GM23338 (cell line): Measurements from ENCODE around the gene SMIM28. TPM values are rescaled to one million over a fixed set of nuclear protein-coding genes. Genes with fewer than 3 reads are reported as not detected.
"Not testable (repeated sequence)": the region's sequence is repeated elsewhere in the genome, so short reads cannot be mapped to it uniquely, and the experiment has no call there.

Source experiments
- ATAC-seq: fragments of 200-7000 bp; cut with Tn5 transposase; 3 replicates; pipeline ENCODE4 v1.9.1; 2020
- DNase-seq: peaks from one replicate; pipeline ENCODE4 v3.0.0-alpha.2; 2015; ENCODE audit warnings: low spot score
- H2AFZ ChIP-seq: fragments of 200-600 bp; sonication (generic); 2 replicates; pipeline ENCODE4 v1.8.0; 2016; ENCODE audit warnings: antibody characterized with exemption, mild to moderate bottlenecking, moderate library complexity
- H3F3A ChIP-seq: fragments of 200-600 bp; sonication (generic); replicated peaks from 2 replicates; pipeline ENCODE4 v1.8.0; 2017; ENCODE audit warnings: antibody characterized with exemption, mixed run types, low read depth
- H3K27ac ChIP-seq: fragments of 200-600 bp; sonication (generic); 2 replicates; pipeline ENCODE4 v1.6.1; 2016; ENCODE audit warnings: low read depth
- H3K27me3 ChIP-seq: fragments of 200-600 bp; sonication (generic); 2 replicates; pipeline ENCODE4 v1.8.0; 2016; ENCODE audit warnings: mild to moderate bottlenecking, mixed run types, moderate library complexity; ENCODE audit not compliant: insufficient read depth
- H3K36me3 ChIP-seq: fragments of 200-600 bp; sonication (generic); 2 replicates; pipeline ENCODE4 v1.8.0; 2016; ENCODE audit warnings: mild to moderate bottlenecking; ENCODE audit not compliant: insufficient read depth
- H3K4me1 ChIP-seq: fragments of 200-600 bp; sonication (generic); 2 replicates; pipeline ENCODE4 v1.8.0; 2016; ENCODE audit warnings: mild to moderate bottlenecking, moderate library complexity; ENCODE audit not compliant: insufficient read depth
- H3K4me2 ChIP-seq: fragments of 200-600 bp; sonication (generic); 2 replicates; pipeline ENCODE4 v1.7.1; 2017; ENCODE audit warnings: mixed run types
- H3K4me3 ChIP-seq: fragments of 200-600 bp; sonication (generic); 2 replicates; pipeline ENCODE4 v1.6.1; 2016; ENCODE audit warnings: mixed run types
- H3K79me2 ChIP-seq: fragments of 200-600 bp; sonication (generic); replicated peaks from 2 replicates; pipeline ENCODE4 v1.8.0; 2017; ENCODE audit warnings: mild to moderate bottlenecking; ENCODE audit not compliant: insufficient read depth
- H3K9me2 ChIP-seq: fragments of 200-600 bp; sonication (generic); 2 replicates; pipeline ENCODE4 v1.8.0; 2017; ENCODE audit not compliant: insufficient read depth
- H4K20me1 ChIP-seq: fragments of 200-600 bp; sonication (generic); replicated peaks from 2 replicates; pipeline ENCODE4 v1.8.0; 2017; ENCODE audit warnings: mild to moderate bottlenecking; ENCODE audit not compliant: insufficient read depth
- H3K27ac Mint-ChIP-seq: 2 replicates; pipeline ENCODE4 v1.8.0; 2020; ENCODE audit warnings: inconsistent platforms, mild to moderate bottlenecking, moderate library complexity, mixed read lengths
- H3K27me3 Mint-ChIP-seq: 3 replicates; pipeline ENCODE4 v1.8.0; 2022; ENCODE audit warnings: low read depth, mild to moderate bottlenecking, moderate library complexity, mixed read lengths, inconsistent platforms; ENCODE audit not compliant: insufficient read depth, poor library complexity
- H3K36me3 Mint-ChIP-seq: 3 replicates; pipeline ENCODE4 v1.8.0; 2021; ENCODE audit warnings: low read depth, mild to moderate bottlenecking, inconsistent platforms, moderate library complexity, mixed read lengths
- H3K4me1 Mint-ChIP-seq: 3 replicates; pipeline ENCODE4 v1.8.0; 2020; ENCODE audit warnings: mild to moderate bottlenecking, inconsistent platforms, mixed read lengths
- H3K4me3 Mint-ChIP-seq: 3 replicates; pipeline ENCODE4 v1.8.0; 2021; ENCODE audit warnings: moderate library complexity, mild to moderate bottlenecking, inconsistent platforms, mixed read lengths
- H3K9me3 Mint-ChIP-seq: 3 replicates; pipeline ENCODE4 v1.8.0; 2020; ENCODE audit warnings: moderate library complexity, mild to moderate bottlenecking, inconsistent platforms, mixed read lengths
- CREB1 ChIP-seq: fragments of 250-450 bp; sonication (Bioruptor Pico); IDR thresholded peaks from 2 replicates; pipeline ENCODE4 v1.5.0; 2020; ENCODE audit warnings: low read depth, mild to moderate bottlenecking, moderate library complexity
- CTCF ChIP-seq, 2 experiments: fragments of 200-600 bp in 1 of 2; sonication (generic) in 1 of 2; conservative IDR thresholded peaks; 2 replicates each; pipeline versions ENCODE4 v1.5.1 to v1.6.1; 2016 to 2017; ENCODE audit warnings: antibody characterized with exemption in 2 of 2, low read depth in 2 of 2, mild to moderate bottlenecking in 2 of 2, moderate library complexity in 1 of 2
- EZH2 ChIP-seq: fragments of 200-600 bp; sonication (generic); IDR thresholded peaks from one replicate; pipeline ENCODE4 v1.8.0; 2017; ENCODE audit warnings: antibody characterized with exemption, mild to moderate bottlenecking, low read depth; ENCODE audit not compliant: unreplicated experiment
- EZH2phosphoT487 ChIP-seq: fragments of 200-600 bp; sonication (generic); IDR thresholded peaks from one replicate; pipeline ENCODE4 v1.8.1; 2018; ENCODE audit warnings: antibody characterized with exemption; ENCODE audit not compliant: unreplicated experiment
- POLR2AphosphoS5 ChIP-seq: IDR thresholded peaks from 2 replicates; pipeline ENCODE4 v1.6.1; 2016; ENCODE audit warnings: antibody characterized with exemption, low read depth
- ZNF114 ChIP-seq: fragments of 250-450 bp; sonication (Bioruptor Pico); IDR thresholded peaks from 2 replicates; pipeline ENCODE4 v1.5.0; 2020; ENCODE audit warnings: mild to moderate bottlenecking, moderate library complexity
- ZNF331 ChIP-seq: fragments of 250-450 bp; sonication (Bioruptor Pico); IDR thresholded peaks from 2 replicates; pipeline ENCODE4 v1.5.0; 2020; ENCODE audit warnings: low read depth, mild to moderate bottlenecking, moderate library complexity
- polyA plus RNA-seq: library from polyadenylated mRNA; unstranded; fragments of >200 nt; fragmentation: Nextera tagmentation; extraction: Ambion mirVana; gene quantifications from 2 replicates; pipeline ENCODE4 v1.2.1, GENCODE V29; 2016
- total RNA-seq: library from RNA; depleted of rRNA; stranded (reverse); fragments of >200 nt; shearing (Covaris generic); gene quantifications from 2 replicates; pipeline ENCODE4 v1.2.3, GENCODE V29; 2014
- TF ChIP-seq, protein P1 (sequence below): IDR thresholded peaks from 2 replicates; pipeline ENCODE4 v1.6.1; 2016; ENCODE audit warnings: antibody characterized with exemption
- TF ChIP-seq, protein P2 (sequence below): IDR thresholded peaks from one replicate; pipeline ENCODE4 v1.6.1; 2018; ENCODE audit warnings: antibody characterized with exemption; ENCODE audit not compliant: unreplicated experiment

Gene SMIM28
- total and polyA plus RNA-seq, 2 experiments from 2014 or later: not detected

DNA sequence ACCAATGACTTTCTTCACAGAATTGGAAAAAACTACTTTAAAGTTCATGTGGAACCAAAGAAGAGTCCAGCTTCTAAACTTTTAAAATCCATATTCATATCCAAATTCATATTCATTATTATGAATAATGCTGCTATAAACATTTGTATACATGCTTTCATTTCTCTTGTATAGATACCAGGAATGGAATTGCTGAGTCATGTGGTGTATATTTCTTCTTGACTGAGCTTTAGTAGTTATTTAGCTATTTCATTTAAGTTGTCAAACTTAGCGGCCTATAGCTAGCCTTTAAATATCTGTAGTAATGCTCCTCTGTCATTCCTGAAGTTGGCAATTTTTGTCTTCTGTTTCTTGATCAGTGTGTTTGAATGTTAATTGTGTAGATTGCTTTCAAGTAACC is 19.8 kb upstream of the SMIM28 start (continued):
- TF ChIP-seq CTCF (conservative IDR thresholded peaks at IDR 0.05; ENCODE audit: low read depth in 2 of 2) (no peak), POLR2AphosphoS5 (no peak), ZNF114 (CRISPR knock-in tag) (no peak), EZH2 (no peak), CREB1 (CRISPR knock-in tag) (no peak), EZH2phosphoT487 (no peak), ZNF331 (CRISPR knock-in tag) (no peak)
- TF ChIP-seq, protein P1, sequence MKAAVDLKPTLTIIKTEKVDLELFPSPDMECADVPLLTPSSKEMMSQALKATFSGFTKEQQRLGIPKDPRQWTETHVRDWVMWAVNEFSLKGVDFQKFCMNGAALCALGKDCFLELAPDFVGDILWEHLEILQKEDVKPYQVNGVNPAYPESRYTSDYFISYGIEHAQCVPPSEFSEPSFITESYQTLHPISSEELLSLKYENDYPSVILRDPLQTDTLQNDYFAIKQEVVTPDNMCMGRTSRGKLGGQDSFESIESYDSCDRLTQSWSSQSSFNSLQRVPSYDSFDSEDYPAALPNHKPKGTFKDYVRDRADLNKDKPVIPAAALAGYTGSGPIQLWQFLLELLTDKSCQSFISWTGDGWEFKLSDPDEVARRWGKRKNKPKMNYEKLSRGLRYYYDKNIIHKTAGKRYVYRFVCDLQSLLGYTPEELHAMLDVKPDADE: no peak
- TF ChIP-seq, protein P2, sequence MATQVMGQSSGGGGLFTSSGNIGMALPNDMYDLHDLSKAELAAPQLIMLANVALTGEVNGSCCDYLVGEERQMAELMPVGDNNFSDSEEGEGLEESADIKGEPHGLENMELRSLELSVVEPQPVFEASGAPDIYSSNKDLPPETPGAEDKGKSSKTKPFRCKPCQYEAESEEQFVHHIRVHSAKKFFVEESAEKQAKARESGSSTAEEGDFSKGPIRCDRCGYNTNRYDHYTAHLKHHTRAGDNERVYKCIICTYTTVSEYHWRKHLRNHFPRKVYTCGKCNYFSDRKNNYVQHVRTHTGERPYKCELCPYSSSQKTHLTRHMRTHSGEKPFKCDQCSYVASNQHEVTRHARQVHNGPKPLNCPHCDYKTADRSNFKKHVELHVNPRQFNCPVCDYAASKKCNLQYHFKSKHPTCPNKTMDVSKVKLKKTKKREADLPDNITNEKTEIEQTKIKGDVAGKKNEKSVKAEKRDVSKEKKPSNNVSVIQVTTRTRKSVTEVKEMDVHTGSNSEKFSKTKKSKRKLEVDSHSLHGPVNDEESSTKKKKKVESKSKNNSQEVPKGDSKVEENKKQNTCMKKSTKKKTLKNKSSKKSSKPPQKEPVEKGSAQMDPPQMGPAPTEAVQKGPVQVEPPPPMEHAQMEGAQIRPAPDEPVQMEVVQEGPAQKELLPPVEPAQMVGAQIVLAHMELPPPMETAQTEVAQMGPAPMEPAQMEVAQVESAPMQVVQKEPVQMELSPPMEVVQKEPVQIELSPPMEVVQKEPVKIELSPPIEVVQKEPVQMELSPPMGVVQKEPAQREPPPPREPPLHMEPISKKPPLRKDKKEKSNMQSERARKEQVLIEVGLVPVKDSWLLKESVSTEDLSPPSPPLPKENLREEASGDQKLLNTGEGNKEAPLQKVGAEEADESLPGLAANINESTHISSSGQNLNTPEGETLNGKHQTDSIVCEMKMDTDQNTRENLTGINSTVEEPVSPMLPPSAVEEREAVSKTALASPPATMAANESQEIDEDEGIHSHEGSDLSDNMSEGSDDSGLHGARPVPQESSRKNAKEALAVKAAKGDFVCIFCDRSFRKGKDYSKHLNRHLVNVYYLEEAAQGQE: no peak

GRCh38 chr6:138368684-138369083 is 9.0 kb upstream of the SMIM28 start:
- DNase-seq, H3K79me2 ChIP-seq, H3K4me3 ChIP-seq, H3K4me2 ChIP-seq, H3K9me2 ChIP-seq, H3K36me3 ChIP-seq, H3F3A ChIP-seq, H3K27me3 Mint-ChIP-seq, H3K9me3 Mint-ChIP-seq, H2AFZ ChIP-seq, H4K20me1 ChIP-seq, H3K27ac Mint-ChIP-seq, ATAC-seq, H3K36me3 Mint-ChIP-seq, H3K4me3 Mint-ChIP-seq, H3K27ac ChIP-seq, H3K27me3 ChIP-seq: not testable (repeated sequence)
- H3K4me1 ChIP-seq: peaks cover 10% of the 10 kb centered on the region; the same call in 1 of the 2 replicates
- peaks cover 19% of the 10 kb centered on the region; the same call in 2 of the 3 replicates for H3K4me1 Mint-ChIP-seq
